Astrocyte (in vitro differentiated cells and primary cell): ENCODE measurements around the gene ATP10D.

ENCODE experiments used
- CTCF ChIP-seq: IDR thresholded peaks from 2 replicates; pipeline ENCODE4 v1.5.1; 2011; ENCODE audit warnings: low read depth, mild to moderate bottlenecking, inconsistent platforms, low read length, moderate library complexity; ENCODE audit not compliant: insufficient read depth
- EZH2 ChIP-seq: IDR thresholded peaks from 2 replicates; pipeline ENCODE4 v1.6.1; 2012; ENCODE audit warnings: mild to moderate bottlenecking, low read length, inconsistent platforms; ENCODE audit not compliant: insufficient read depth

- TF ChIP-seq CTCF (no peak), EZH2 (no peak)
Measured at GRCh38 chr4:47534772-47535171, 49.7 kb downstream of the ATP10D start.
